HepG2 (cell line): ENCODE measurements around the gene ASTE1.

Experiments
- FOSL1 ChIP-seq: sonication (generic); formaldehyde crosslinking; IDR thresholded peaks from 2 replicates; pipeline ENCODE4 v1.9.0; 2021; ENCODE audit warnings: missing genetic modification reagents, borderline replicate concordance
- HIVEP1 ChIP-seq: sonication (generic); formaldehyde crosslinking; IDR thresholded peaks from 2 replicates; pipeline ENCODE4 v1.4.0; 2020; ENCODE audit warnings: mild to moderate bottlenecking, missing genetic modification reagents
- NFE2L1 ChIP-seq: sonication (generic); formaldehyde crosslinking; IDR thresholded peaks from 2 replicates; pipeline ENCODE4 v1.4.0; 2020; ENCODE audit warnings: missing genetic modification reagents, mild to moderate bottlenecking, borderline replicate concordance
- POLR2AphosphoS5 ChIP-seq: IDR thresholded peaks from 2 replicates; pipeline ENCODE4 v1.6.1; 2012; ENCODE audit warnings: low read depth, low read length
- RFX5 ChIP-seq: IDR thresholded peaks from 2 replicates; pipeline ENCODE4 v1.6.1; 2011; ENCODE audit warnings: low read depth, low read length, improper control_type of control experiment
- ZBTB1 ChIP-seq: sonication (generic); formaldehyde crosslinking; IDR thresholded peaks from 2 replicates; pipeline ENCODE4 v1.4.0; 2020; ENCODE audit warnings: missing genetic modification reagents, borderline replicate concordance
- TF ChIP-seq, protein P1 (sequence below): sonication (generic); formaldehyde crosslinking; IDR thresholded peaks from 2 replicates; pipeline ENCODE4 v1.5.0; 2020; ENCODE audit warnings: mild to moderate bottlenecking, missing genetic modification reagents, moderate library complexity

- TF ChIP-seq ZBTB1 (CRISPR knock-in tag) (no peak), POLR2AphosphoS5 (no peak), FOSL1 (CRISPR knock-in tag) (no peak), HIVEP1 (CRISPR knock-in tag) (no peak), RFX5 (no peak), NFE2L1 (CRISPR knock-in tag) (no peak)
- TF ChIP-seq, protein P1, sequence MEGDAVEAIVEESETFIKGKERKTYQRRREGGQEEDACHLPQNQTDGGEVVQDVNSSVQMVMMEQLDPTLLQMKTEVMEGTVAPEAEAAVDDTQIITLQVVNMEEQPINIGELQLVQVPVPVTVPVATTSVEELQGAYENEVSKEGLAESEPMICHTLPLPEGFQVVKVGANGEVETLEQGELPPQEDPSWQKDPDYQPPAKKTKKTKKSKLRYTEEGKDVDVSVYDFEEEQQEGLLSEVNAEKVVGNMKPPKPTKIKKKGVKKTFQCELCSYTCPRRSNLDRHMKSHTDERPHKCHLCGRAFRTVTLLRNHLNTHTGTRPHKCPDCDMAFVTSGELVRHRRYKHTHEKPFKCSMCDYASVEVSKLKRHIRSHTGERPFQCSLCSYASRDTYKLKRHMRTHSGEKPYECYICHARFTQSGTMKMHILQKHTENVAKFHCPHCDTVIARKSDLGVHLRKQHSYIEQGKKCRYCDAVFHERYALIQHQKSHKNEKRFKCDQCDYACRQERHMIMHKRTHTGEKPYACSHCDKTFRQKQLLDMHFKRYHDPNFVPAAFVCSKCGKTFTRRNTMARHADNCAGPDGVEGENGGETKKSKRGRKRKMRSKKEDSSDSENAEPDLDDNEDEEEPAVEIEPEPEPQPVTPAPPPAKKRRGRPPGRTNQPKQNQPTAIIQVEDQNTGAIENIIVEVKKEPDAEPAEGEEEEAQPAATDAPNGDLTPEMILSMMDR (CRISPR knock-in tag): no peak
Observed at GRCh38 chr3:131007256-131007655, 19.4 kb downstream of the ASTE1 start.
